ENCODE results near the gene ARHGEF4. TPM values are rescaled to one million over a fixed set of nuclear protein-coding genes. Genes with fewer than 3 reads are reported as not detected.
"Not testable (repeated sequence)": the region's sequence is repeated elsewhere in the genome, so short reads cannot be mapped to it uniquely, and the experiment has no call there.

ARHGEF4 gene
- total and polyA plus RNA-seq, 2 donors: 2.9 to 6.5 TPM

GRCh38 chr2:130898553-130898952 is 61.8 kb downstream of the ARHGEF4 start:
- Histone ChIP-seq H3K4me3 (ENCODE audit: low read length in 2 of 2) (no peak overlapping the region), H3K27me3 (ENCODE audit: control insufficient read depth in 2 of 2, insufficient read depth in 1 of 2, low read length in 1 of 2) (peaks cover 0 to 3% of the 10 kb centered on the region in 2 donors), H3K9me3 (ENCODE audit: control insufficient read depth in 2 of 2, insufficient read depth in 1 of 2, low read length in 1 of 2) (no peaks in the 10 kb centered on the region), H3K4me1 (ENCODE audit: control insufficient read depth in 2 of 2, insufficient read depth in 2 of 2, low read length in 2 of 2) (no peaks in the 10 kb centered on the region), H3K36me3 (ENCODE audit: control insufficient read depth in 2 of 2, insufficient read depth in 2 of 2, low read length in 1 of 2) (no peaks in the 10 kb centered on the region), H3K27ac (ENCODE audit: low read depth in 1 of 2, low read length in 1 of 2) (no peak overlapping the region)
- no peak for DNase-seq (ENCODE audit: low read depth in 6 of 9, low spot score in 9 of 9)
- 80% methylated on average over 4 of the region's 4 CpGs for WGBS

GRCh38 chr2:130899306-130899705 is 62.6 kb downstream of the ARHGEF4 start:
- no peaks in the 10 kb centered on the region for H3K9me3 ChIP-seq (ENCODE audit: control insufficient read depth in 2 of 2, insufficient read depth in 1 of 2, low read length in 1 of 2)
- no peak overlapping the region for H3K27ac ChIP-seq (ENCODE audit: low read depth in 1 of 2, low read length in 1 of 2)
- no peak overlapping the region for H3K4me3 ChIP-seq (ENCODE audit: low read length in 2 of 2)
- WGBS: 92% methylated on average over 5 of the region's 5 CpGs
- no peaks in the 10 kb centered on the region for H3K4me1 ChIP-seq (ENCODE audit: control insufficient read depth in 2 of 2, insufficient read depth in 2 of 2, low read length in 2 of 2)
- DNase-seq (ENCODE audit: low read depth in 6 of 9, low spot score in 9 of 9): no peak
- no peaks in the 10 kb centered on the region for H3K36me3 ChIP-seq (ENCODE audit: control insufficient read depth in 2 of 2, insufficient read depth in 2 of 2, low read length in 1 of 2)
- H3K27me3 ChIP-seq (ENCODE audit: control insufficient read depth in 2 of 2, insufficient read depth in 1 of 2, low read length in 1 of 2): peaks cover 0 to 3% of the 10 kb centered on the region in 2 donors

- H3K27me3 ChIP-seq (ENCODE audit: control insufficient read depth in 2 of 2, insufficient read depth in 1 of 2, low read length in 1 of 2): peaks cover 0 to 3% of the 10 kb centered on the region in 2 donors
- no peaks in the 10 kb centered on the region for H3K36me3 ChIP-seq (ENCODE audit: control insufficient read depth in 2 of 2, insufficient read depth in 2 of 2, low read length in 1 of 2)
- no peaks in the 10 kb centered on the region for H3K4me1 ChIP-seq (ENCODE audit: control insufficient read depth in 2 of 2, insufficient read depth in 2 of 2, low read length in 2 of 2)
- no peak overlapping the region for H3K4me3 ChIP-seq (ENCODE audit: low read length in 2 of 2)
- no peak overlapping the region for H3K27ac ChIP-seq (ENCODE audit: low read depth in 1 of 2, low read length in 1 of 2)
- no peak for DNase-seq (ENCODE audit: low read depth in 6 of 9, low spot score in 9 of 9)
- no peaks in the 10 kb centered on the region for H3K9me3 ChIP-seq (ENCODE audit: control insufficient read depth in 2 of 2, insufficient read depth in 1 of 2, low read length in 1 of 2)
- 85% methylated on average over 3 of the region's 3 CpGs for WGBS
Observed at GRCh38 chr2:130901061-130901460, 64.3 kb downstream of the ARHGEF4 start.

- not testable (repeated sequence) for H3K4me3 ChIP-seq (ENCODE audit: low read length in 2 of 2); H3K9me3 ChIP-seq (ENCODE audit: control insufficient read depth in 2 of 2, insufficient read depth in 1 of 2, low read length in 1 of 2); H3K36me3 ChIP-seq (ENCODE audit: control insufficient read depth in 2 of 2, insufficient read depth in 2 of 2, low read length in 1 of 2); H3K27me3 ChIP-seq (ENCODE audit: control insufficient read depth in 2 of 2, insufficient read depth in 1 of 2, low read length in 1 of 2); H3K4me1 ChIP-seq (ENCODE audit: control insufficient read depth in 2 of 2, insufficient read depth in 2 of 2, low read length in 2 of 2); H3K27ac ChIP-seq (ENCODE audit: low read depth in 1 of 2, low read length in 1 of 2); DNase-seq (ENCODE audit: low read depth in 6 of 9, low spot score in 9 of 9)
- 96% methylated on average over 9 of the region's 9 CpGs for WGBS
Observed at GRCh38 chr2:130901626-130902025, 64.9 kb downstream of the ARHGEF4 start.

GRCh38 chr2:130908832-130909231 is 72.1 kb downstream of the ARHGEF4 start:
- Histone ChIP-seq H3K9me3 (ENCODE audit: control insufficient read depth in 2 of 2, insufficient read depth in 1 of 2, low read length in 1 of 2) (peaks cover 0 to 4% of the 10 kb centered on the region in 2 donors), H3K27ac (ENCODE audit: low read depth in 1 of 2, low read length in 1 of 2) (no peak overlapping the region), H3K4me3 (ENCODE audit: low read length in 2 of 2) (no peak overlapping the region), H3K27me3 (ENCODE audit: control insufficient read depth in 2 of 2, insufficient read depth in 1 of 2, low read length in 1 of 2) (no peaks in the 10 kb centered on the region), H3K36me3 (ENCODE audit: control insufficient read depth in 2 of 2, insufficient read depth in 2 of 2, low read length in 1 of 2) (no peaks in the 10 kb centered on the region), H3K4me1 (ENCODE audit: control insufficient read depth in 2 of 2, insufficient read depth in 2 of 2, low read length in 2 of 2) (no peaks in the 10 kb centered on the region)
- 98% methylated on average over 5 of the region's 5 CpGs for WGBS
- no peak for DNase-seq (ENCODE audit: low read depth in 6 of 9, low spot score in 9 of 9)

- H3K36me3 ChIP-seq (ENCODE audit: control insufficient read depth in 2 of 2, insufficient read depth in 2 of 2, low read length in 1 of 2): no peaks in the 10 kb centered on the region
- peaks cover under 1 to 17% of the 10 kb centered on the region in 2 donors for H3K27me3 ChIP-seq (ENCODE audit: control insufficient read depth in 2 of 2, insufficient read depth in 1 of 2, low read length in 1 of 2)
- no peak for DNase-seq (ENCODE audit: low read depth in 6 of 9, low spot score in 9 of 9)
- WGBS: 78% methylated on average over 6 of the region's 6 CpGs
- peaks cover 0 to 4% of the 10 kb centered on the region in 2 donors for H3K9me3 ChIP-seq (ENCODE audit: control insufficient read depth in 2 of 2, insufficient read depth in 1 of 2, low read length in 1 of 2)
- no peak overlapping the region for H3K4me3 ChIP-seq (ENCODE audit: low read length in 2 of 2)
- peak overlapping the region in 1 of 2 donors; percentile 32 for H3K27ac ChIP-seq (ENCODE audit: low read depth in 1 of 2, low read length in 1 of 2)
- H3K4me1 ChIP-seq (ENCODE audit: control insufficient read depth in 2 of 2, insufficient read depth in 2 of 2, low read length in 2 of 2): no peaks in the 10 kb centered on the region
Observed at GRCh38 chr2:130910931-130911330, 74.2 kb downstream of the ARHGEF4 start.

- H3K4me3 ChIP-seq (ENCODE audit: low read length in 2 of 2): no peak overlapping the region
- H3K9me3 ChIP-seq (ENCODE audit: control insufficient read depth in 2 of 2, insufficient read depth in 1 of 2, low read length in 1 of 2): peaks cover 0 to 4% of the 10 kb centered on the region in 2 donors
- H3K27me3 ChIP-seq (ENCODE audit: control insufficient read depth in 2 of 2, insufficient read depth in 1 of 2, low read length in 1 of 2): peaks cover 4 to 23% of the 10 kb centered on the region in 2 donors
- H3K36me3 ChIP-seq (ENCODE audit: control insufficient read depth in 2 of 2, insufficient read depth in 2 of 2, low read length in 1 of 2): no peaks in the 10 kb centered on the region
- H3K4me1 ChIP-seq (ENCODE audit: control insufficient read depth in 2 of 2, insufficient read depth in 2 of 2, low read length in 2 of 2): no peaks in the 10 kb centered on the region
- H3K27ac ChIP-seq (ENCODE audit: low read depth in 1 of 2, low read length in 1 of 2): peak overlapping the region; percentile 32 to 33
- no peak for DNase-seq (ENCODE audit: low read depth in 6 of 9, low spot score in 9 of 9)
- WGBS: 88% methylated on average over 5 of the region's 5 CpGs
Observed at GRCh38 chr2:130911482-130911881, 74.8 kb downstream of the ARHGEF4 start.

- DNase-seq (ENCODE audit: low read depth in 6 of 9, low spot score in 9 of 9): no peak
- WGBS: 79% methylated on average over 15 of the region's 15 CpGs
- Histone ChIP-seq H3K9me3 (ENCODE audit: control insufficient read depth in 2 of 2, insufficient read depth in 1 of 2, low read length in 1 of 2) (peaks cover 0 to 4% of the 10 kb centered on the region in 2 donors), H3K36me3 (ENCODE audit: control insufficient read depth in 2 of 2, insufficient read depth in 2 of 2, low read length in 1 of 2) (no peaks in the 10 kb centered on the region), H3K27me3 (ENCODE audit: control insufficient read depth in 2 of 2, insufficient read depth in 1 of 2, low read length in 1 of 2) (peaks cover 9 to 28% of the 10 kb centered on the region in 2 donors), H3K4me3 (ENCODE audit: low read length in 2 of 2) (no peak overlapping the region), H3K4me1 (ENCODE audit: control insufficient read depth in 2 of 2, insufficient read depth in 2 of 2, low read length in 2 of 2) (no peaks in the 10 kb centered on the region), H3K27ac (ENCODE audit: low read depth in 1 of 2, low read length in 1 of 2) (peak overlapping the region in 1 of 2 donors; percentile 32)
Observed at GRCh38 chr2:130911996-130912395, 75.3 kb downstream of the ARHGEF4 start.

- no peaks in the 10 kb centered on the region for H3K4me1 ChIP-seq (ENCODE audit: control insufficient read depth in 2 of 2, insufficient read depth in 2 of 2, low read length in 2 of 2)
- H3K27ac ChIP-seq (ENCODE audit: low read depth in 1 of 2, low read length in 1 of 2): no peak overlapping the region
- no peak for DNase-seq (ENCODE audit: low read depth in 6 of 9, low spot score in 9 of 9)
- H3K36me3 ChIP-seq (ENCODE audit: control insufficient read depth in 2 of 2, insufficient read depth in 2 of 2, low read length in 1 of 2): no peaks in the 10 kb centered on the region
- peaks cover 10 to 32% of the 10 kb centered on the region in 2 donors for H3K27me3 ChIP-seq (ENCODE audit: control insufficient read depth in 2 of 2, insufficient read depth in 1 of 2, low read length in 1 of 2)
- WGBS: 66% methylated on average over 4 of the region's 4 CpGs
- H3K4me3 ChIP-seq (ENCODE audit: low read length in 2 of 2): no peak overlapping the region
- peaks cover 0 to 1% of the 10 kb centered on the region in 2 donors for H3K9me3 ChIP-seq (ENCODE audit: control insufficient read depth in 2 of 2, insufficient read depth in 1 of 2, low read length in 1 of 2)
Observed at GRCh38 chr2:130912471-130912870, 75.8 kb downstream of the ARHGEF4 start.

- no peaks in the 10 kb centered on the region for H3K9me3 ChIP-seq (ENCODE audit: control insufficient read depth in 2 of 2, insufficient read depth in 1 of 2, low read length in 1 of 2)
- H3K27ac ChIP-seq (ENCODE audit: low read depth in 1 of 2, low read length in 1 of 2): no peak overlapping the region
- no peak for DNase-seq (ENCODE audit: low read depth in 6 of 9, low spot score in 9 of 9)
- H3K4me3 ChIP-seq (ENCODE audit: low read length in 2 of 2): no peak overlapping the region
- H3K36me3 ChIP-seq (ENCODE audit: control insufficient read depth in 2 of 2, insufficient read depth in 2 of 2, low read length in 1 of 2): no peaks in the 10 kb centered on the region
- 88% methylated on average over 6 of the region's 6 CpGs for WGBS
- H3K4me1 ChIP-seq (ENCODE audit: control insufficient read depth in 2 of 2, insufficient read depth in 2 of 2, low read length in 2 of 2): no peaks in the 10 kb centered on the region
- H3K27me3 ChIP-seq (ENCODE audit: control insufficient read depth in 2 of 2, insufficient read depth in 1 of 2, low read length in 1 of 2): peaks cover 10 to 33% of the 10 kb centered on the region in 2 donors
Observed at GRCh38 chr2:130913891-130914290, 77.2 kb downstream of the ARHGEF4 start.

All from thymus (tissue), 11 donors.